Cardiac fibroblast (primary cell): Measurements from ENCODE around the gene MSH5.

Source experiments
- DNase-seq, 2 donors: peaks; one replicate each; pipeline versions ENCODE4 v3.0.0 to v3.0.0-alpha.2; 2010; ENCODE audit warnings: low read depth in 2 of 2
- H3K4me3 ChIP-seq, 2 donors: replicated peaks in 1 of 2; 1 replicate in 1 of 2; 2 replicates in 1 of 2; pipeline ENCODE4 v1.5.1; 2011; ENCODE audit warnings: low read depth in 2 of 2, low read length in 2 of 2, mild to moderate bottlenecking in 2 of 2, moderate library complexity in 1 of 2
- TF ChIP-seq, protein P1 (sequence below): IDR thresholded peaks from one replicate; pipeline ENCODE4 v1.5.1; 2011; ENCODE audit warnings: low read depth, mild to moderate bottlenecking, low read length, inconsistent platforms

MSH5 gene

DNA sequence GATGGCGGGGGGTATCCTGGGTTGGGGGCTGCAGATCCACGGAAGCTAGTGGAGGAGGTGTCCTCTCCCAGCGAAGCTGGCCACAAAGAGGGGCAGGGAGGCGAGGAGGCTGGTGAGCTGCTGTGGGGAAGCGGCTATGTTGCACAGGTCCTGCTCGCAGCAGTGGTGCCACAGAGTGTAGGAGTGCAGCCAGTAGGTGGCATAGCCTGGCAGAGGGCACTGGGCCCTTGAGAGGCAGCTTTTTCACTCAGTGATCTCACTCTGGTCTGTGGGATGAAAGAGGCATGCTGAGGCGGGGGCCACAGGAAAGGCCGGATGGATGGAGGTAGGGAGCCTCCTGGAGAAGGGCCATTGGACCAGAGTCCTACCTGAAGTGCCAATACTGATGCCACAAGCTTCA is 27.5 kb upstream of the MSH5 start:
- no peak for DNase-seq
- TF ChIP-seq, protein P1, sequence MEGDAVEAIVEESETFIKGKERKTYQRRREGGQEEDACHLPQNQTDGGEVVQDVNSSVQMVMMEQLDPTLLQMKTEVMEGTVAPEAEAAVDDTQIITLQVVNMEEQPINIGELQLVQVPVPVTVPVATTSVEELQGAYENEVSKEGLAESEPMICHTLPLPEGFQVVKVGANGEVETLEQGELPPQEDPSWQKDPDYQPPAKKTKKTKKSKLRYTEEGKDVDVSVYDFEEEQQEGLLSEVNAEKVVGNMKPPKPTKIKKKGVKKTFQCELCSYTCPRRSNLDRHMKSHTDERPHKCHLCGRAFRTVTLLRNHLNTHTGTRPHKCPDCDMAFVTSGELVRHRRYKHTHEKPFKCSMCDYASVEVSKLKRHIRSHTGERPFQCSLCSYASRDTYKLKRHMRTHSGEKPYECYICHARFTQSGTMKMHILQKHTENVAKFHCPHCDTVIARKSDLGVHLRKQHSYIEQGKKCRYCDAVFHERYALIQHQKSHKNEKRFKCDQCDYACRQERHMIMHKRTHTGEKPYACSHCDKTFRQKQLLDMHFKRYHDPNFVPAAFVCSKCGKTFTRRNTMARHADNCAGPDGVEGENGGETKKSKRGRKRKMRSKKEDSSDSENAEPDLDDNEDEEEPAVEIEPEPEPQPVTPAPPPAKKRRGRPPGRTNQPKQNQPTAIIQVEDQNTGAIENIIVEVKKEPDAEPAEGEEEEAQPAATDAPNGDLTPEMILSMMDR, result no peak
- no peak overlapping the region for H3K4me3 ChIP-seq

DNA sequence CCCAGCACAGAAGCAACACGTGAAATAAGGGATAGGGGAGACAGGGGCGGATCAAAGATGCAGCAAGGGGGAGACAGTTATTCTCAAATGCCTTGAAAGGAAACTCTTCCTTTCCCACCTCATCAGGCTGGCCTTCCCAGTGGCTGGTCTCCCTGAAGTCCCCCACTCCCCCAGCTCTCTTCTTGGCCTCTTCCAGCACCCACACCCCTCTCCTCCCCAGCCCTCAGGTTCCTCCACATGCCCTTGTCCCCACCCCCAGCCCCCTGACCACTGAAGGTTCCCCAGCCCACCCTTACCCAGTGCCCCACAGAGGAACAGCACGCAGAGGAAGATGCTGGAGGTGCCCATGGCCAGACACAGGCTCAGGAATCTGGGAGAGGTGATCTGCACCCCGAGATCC is 26.3 kb upstream of the MSH5 start:
- H3K4me3 ChIP-seq, result no peak overlapping the region
- no peak for DNase-seq
- TF ChIP-seq, protein P1, result no peak

DNA sequence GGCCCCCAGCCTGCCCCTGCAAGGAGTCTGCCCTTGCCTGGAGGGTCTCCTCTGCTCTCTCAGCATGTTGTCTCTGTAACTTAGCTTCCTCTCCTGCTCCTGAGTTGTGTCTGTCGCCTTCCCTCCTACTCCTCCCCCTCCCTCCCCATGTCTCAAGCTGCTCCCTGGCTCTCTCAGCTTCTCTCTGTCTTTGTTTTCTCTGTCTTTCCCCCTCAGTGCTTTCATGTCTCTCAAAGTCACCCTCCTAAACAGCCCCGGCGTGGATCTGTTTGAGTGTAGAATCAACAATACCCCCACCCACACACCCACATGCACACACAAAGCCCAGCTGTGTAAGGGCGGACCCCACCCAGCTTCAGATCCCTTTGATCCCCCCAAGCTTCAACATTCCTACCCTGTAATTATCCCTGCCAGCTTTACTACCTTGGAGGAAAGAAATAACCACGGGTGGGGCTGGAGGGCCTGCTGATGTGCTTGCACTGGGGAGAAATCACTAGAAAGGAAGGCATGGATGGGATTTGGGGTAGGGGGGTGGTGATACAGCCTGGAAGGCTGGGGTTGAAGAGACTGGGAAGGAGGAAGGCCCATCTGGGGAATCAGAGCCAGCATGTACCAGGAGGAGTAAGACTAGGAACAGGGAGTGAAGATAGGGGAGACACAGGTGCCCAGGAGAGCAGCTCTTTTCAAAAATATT is 25.7 kb upstream of the MSH5 start:
- TF ChIP-seq, protein P1, result no peak
- no peak for DNase-seq
- H3K4me3 ChIP-seq, result no peak overlapping the region

DNA sequence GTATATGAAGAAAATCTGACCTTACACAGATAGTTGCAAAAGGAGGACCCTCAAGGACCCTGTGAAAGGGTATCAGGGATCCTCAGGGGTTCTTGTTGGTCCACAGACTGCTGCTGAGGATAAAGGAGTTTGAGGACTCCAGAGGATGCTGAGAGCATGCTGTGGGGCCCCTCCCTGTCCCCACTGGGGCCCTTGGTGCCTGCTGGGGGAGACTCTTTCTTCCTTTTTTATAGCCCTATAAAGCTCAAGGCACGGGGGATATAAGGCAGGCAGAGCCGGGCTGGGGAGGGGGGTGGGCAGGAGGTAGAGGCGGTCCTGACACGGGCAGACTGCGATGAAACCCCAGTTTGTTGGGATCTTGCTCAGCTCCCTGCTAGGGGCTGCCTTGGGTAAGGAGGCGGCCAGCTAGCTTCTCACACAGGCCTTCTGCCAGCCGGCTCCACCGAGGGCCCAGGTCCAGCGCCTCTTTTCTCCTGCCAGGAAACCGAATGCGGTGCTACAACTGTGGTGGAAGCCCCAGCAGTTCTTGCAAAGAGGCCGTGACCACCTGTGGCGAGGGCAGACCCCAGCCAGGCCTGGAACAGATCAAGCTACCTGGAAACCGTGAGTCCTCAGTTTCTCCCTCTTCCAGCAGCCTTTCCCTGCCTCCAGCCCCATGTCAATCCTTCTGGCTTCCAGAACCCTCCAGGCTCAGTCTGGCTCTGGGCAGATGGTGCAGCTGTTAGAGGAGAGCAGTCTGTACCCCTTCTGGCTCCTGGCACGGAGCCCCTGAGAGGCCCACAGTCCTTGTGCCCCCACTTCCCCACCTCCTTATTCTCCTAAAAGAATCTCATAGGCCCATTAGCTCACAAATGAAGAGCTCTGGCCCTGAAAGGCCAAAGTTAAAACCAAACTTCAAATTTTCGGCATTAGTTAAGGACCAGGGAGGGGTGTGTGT is 24.5 kb upstream of the MSH5 start, which contains the start of gene LY6G6D:
TSS of gene LY6G6D (plus strand) at position 327 of the 937 bp plus-strand sequence. CDS start at position 335, 8 bp downstream.
- TF ChIP-seq, protein P1, result no peak
- DNase-seq, result no peak
- H3K4me3 ChIP-seq, result no peak within 1 kb of the TSS

DNA sequence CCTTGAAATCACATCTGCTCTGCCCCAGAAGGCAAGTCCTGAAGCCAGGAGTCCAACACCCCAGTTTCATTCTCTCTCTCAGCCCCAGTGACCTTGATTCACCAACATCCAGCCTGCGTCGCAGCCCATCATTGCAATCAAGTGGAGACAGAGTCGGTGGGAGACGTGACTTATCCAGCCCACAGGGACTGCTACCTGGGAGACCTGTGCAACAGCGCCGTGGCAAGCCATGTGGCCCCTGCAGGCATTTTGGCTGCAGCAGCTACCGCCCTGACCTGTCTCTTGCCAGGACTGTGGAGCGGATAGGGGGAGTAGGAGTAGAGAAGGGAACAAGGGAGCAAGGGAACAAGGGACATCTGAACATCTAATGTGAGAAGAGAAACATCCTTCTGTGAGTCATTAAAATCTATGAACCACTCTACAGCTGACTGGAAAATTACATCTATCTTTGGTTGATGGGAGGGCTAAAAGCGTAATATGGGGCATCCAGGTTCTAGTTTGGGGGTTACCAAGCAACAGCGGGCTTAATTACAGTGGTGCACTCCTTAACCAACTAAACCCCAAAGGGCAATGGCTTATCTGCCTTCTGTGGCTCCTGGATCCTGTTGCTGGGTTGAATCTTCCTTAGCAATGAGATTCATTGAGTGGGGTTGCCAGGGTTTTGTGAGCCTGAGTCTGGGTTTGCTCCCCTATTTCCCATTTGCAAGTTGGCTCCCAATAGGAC is 22.1 kb upstream of the MSH5 start:
- DNase-seq, result no peak
- TF ChIP-seq, protein P1, result no peak

DNA sequence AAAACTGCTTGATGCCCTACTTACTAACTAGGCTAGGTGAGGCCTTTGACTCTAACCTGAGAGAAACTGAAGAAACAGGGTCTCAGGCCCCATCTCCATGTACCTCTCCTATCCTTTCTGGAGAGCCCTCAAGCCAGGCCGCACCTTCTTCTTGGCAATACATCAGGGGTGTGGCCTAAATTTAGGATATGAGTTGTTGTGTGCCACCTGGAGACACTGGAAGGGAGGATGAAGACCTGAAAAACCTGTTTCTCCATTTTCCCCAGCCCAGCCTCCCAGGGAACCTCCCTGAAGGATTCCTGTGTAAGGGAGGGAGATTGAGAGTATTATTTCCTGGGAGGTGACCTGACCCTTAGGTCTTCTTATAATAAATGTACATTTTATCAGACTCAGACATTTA is 21.5 kb upstream of the MSH5 start:
- DNase-seq, result no peak
- TF ChIP-seq, protein P1, result no peak
- no peak overlapping the region for H3K4me3 ChIP-seq

More for the DNA sequence above, 22.1 kb upstream of the MSH5 start:
- no peak overlapping the region for H3K4me3 ChIP-seq
